Epidermal melanocyte (primary cell): ENCODE results near the gene DLG2.

Experiments used
- DNase-seq: peaks from one replicate; pipeline ENCODE4 v3.0.0; 2011; ENCODE audit warnings: low spot score; ENCODE audit not compliant: insufficient read length

DLG2 gene

GRCh38 chr11:83554876-83555275 is 2072.3 kb downstream of the DLG2 start:
- DNase-seq: no peak

- no peak for DNase-seq
These were observed 2077.0 kb downstream of the DLG2 start for GRCh38 chr11:83549984-83550667.

- no peak for DNase-seq
These were observed 2080.8 kb downstream of the DLG2 start for GRCh38 chr11:83546368-83546767.

GRCh38 chr11:83545494-83546260 is 2081.5 kb downstream of the DLG2 start:
- DNase-seq: no peak

GRCh38 chr11:83544846-83545245 is 2082.3 kb downstream of the DLG2 start:
- no peak for DNase-seq

- no peak for DNase-seq
These were observed 2083.3 kb downstream of the DLG2 start for GRCh38 chr11:83543706-83544439.

- DNase-seq: no peak
These were observed 2084.3 kb downstream of the DLG2 start for GRCh38 chr11:83542861-83543260.

- DNase-seq: no peak
These were observed 2086.4 kb downstream of the DLG2 start for GRCh38 chr11:83540728-83541127.

GRCh38 chr11:83540112-83540675 is 2086.9 kb downstream of the DLG2 start:
- DNase-seq: no peak

GRCh38 chr11:83538286-83538685 is 2088.9 kb downstream of the DLG2 start:
- no peak for DNase-seq

- DNase-seq: no peak
These were observed 2090.0 kb downstream of the DLG2 start for GRCh38 chr11:83537131-83537610.

GRCh38 chr11:83533166-83533565 is 2094.0 kb downstream of the DLG2 start:
- no peak for DNase-seq

GRCh38 chr11:83528877-83529276 is 2098.3 kb downstream of the DLG2 start:
- DNase-seq: no peak

- DNase-seq: no peak
These were observed 2098.9 kb downstream of the DLG2 start for GRCh38 chr11:83528225-83528624.

GRCh38 chr11:83523676-83524075 is 2103.5 kb downstream of the DLG2 start:
- DNase-seq: no peak

GRCh38 chr11:83522911-83523310 is 2104.2 kb downstream of the DLG2 start:
- no peak for DNase-seq

GRCh38 chr11:83521647-83522596 is 2105.2 kb downstream of the DLG2 start:
- no peak for DNase-seq

GRCh38 chr11:83520849-83521248 is 2106.3 kb downstream of the DLG2 start:
- DNase-seq: no peak

GRCh38 chr11:83511646-83512045 is 2115.5 kb downstream of the DLG2 start:
- DNase-seq: no peak
